ENCODE data around the gene CST9.

DNA sequence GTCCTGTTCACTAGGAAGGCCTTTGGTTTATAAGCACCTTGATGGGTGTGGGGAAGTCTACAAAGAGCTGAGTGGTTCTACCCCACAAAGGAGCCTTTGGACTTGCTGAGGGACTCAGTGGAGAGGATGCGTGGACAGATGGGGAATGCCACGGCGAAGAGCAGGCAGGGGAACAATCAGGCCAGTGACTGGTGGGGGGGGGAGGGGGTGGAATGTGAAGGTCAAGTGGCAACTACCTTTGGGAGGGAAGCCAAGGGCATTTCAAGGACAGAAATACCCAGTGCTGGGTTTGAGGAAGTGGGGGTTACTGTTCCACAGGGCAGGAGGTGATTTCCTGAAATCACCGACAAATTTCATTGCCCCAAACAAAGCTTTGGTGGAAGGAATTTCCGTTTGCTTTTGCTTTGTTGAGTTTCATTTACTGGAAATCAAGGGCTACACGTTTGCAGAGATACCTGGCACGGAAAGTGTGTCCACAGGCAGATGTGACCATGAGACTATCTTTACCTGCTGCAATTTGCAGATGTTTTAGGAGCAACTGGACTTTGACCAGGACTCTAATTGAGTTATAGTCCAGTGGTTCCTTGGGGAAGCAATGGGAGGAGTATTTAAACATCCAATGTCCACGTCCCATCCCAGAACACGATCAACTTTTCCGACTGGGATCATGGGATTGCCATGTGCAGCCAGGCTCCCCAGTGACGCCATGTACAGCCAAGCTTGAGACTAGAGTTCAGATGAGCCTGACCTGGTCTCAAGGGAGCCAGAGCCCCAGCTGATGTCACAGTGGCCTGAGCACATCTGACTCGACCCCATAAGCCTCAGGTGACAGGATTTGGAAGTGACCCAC lies 24.1 kb upstream of the CST9 start:
- TF ChIP-seq, protein P1, sequence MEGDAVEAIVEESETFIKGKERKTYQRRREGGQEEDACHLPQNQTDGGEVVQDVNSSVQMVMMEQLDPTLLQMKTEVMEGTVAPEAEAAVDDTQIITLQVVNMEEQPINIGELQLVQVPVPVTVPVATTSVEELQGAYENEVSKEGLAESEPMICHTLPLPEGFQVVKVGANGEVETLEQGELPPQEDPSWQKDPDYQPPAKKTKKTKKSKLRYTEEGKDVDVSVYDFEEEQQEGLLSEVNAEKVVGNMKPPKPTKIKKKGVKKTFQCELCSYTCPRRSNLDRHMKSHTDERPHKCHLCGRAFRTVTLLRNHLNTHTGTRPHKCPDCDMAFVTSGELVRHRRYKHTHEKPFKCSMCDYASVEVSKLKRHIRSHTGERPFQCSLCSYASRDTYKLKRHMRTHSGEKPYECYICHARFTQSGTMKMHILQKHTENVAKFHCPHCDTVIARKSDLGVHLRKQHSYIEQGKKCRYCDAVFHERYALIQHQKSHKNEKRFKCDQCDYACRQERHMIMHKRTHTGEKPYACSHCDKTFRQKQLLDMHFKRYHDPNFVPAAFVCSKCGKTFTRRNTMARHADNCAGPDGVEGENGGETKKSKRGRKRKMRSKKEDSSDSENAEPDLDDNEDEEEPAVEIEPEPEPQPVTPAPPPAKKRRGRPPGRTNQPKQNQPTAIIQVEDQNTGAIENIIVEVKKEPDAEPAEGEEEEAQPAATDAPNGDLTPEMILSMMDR (IDR thresholded peaks at IDR 0.05 in 4 of 5, conservative IDR thresholded peaks at IDR 0.05 in 1 of 5): no peak
- TF ChIP-seq POLR2A (IDR thresholded peaks at IDR 0.05): no peak

All from gastrocnemius medialis (tissue), 4 donors.